ENCODE data around the gene PPP1R9A. TPM values are rescaled to one million over a fixed set of nuclear protein-coding genes. Genes with fewer than 3 reads are reported as not detected.

Gene PPP1R9A
- total RNA-seq, 4 donors from 2014 or later = 8.2 to 18.1 (median 10.0) TPM

DNA sequence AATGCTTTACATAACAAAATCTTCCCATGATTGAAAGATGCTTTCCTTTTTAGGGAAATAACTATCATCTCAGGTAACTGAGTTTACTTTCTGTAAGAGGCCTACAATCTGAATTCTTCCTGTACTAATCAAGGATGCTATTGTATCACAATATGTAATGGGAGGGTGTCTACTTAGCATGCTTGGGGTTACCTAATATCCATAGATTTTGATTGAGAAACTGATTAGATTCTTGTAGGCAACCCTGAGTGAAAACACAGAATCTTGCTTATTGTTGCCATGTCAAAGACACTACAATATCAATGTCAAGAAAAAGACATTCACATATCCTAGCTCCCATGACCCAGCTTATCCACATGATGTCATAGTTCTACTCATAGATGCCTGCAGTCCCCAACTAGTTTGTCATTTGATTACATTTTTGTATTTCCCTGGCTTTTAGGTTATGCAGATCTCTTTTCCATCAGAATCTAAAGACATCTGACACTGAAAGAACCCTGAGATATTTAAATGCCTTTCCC is 354.6 kb downstream of the PPP1R9A start:
- TF ChIP-seq, protein P1, sequence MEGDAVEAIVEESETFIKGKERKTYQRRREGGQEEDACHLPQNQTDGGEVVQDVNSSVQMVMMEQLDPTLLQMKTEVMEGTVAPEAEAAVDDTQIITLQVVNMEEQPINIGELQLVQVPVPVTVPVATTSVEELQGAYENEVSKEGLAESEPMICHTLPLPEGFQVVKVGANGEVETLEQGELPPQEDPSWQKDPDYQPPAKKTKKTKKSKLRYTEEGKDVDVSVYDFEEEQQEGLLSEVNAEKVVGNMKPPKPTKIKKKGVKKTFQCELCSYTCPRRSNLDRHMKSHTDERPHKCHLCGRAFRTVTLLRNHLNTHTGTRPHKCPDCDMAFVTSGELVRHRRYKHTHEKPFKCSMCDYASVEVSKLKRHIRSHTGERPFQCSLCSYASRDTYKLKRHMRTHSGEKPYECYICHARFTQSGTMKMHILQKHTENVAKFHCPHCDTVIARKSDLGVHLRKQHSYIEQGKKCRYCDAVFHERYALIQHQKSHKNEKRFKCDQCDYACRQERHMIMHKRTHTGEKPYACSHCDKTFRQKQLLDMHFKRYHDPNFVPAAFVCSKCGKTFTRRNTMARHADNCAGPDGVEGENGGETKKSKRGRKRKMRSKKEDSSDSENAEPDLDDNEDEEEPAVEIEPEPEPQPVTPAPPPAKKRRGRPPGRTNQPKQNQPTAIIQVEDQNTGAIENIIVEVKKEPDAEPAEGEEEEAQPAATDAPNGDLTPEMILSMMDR (IDR thresholded peaks at IDR 0.05; ENCODE audit: low read depth) = no peak

DNA sequence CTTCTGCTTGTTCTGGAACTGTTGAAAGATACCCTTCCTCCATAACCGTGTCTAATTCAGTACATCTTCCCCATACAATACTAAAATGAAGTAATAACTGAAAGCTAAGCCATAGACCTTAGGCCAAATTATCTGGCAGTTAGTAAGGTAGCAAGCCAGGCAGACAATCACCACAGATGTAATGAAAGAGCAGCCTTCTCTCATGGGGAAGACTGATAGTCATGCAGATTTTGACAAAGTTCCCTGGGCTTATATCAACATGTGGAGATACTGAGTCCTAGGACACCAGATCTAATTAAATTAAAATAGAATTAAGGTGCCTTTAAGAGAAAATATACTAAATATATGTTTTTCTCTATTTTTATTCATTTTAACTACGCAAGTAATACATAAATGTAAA is 355.5 kb downstream of the PPP1R9A start:
- TF ChIP-seq, protein P1 (IDR thresholded peaks at IDR 0.05; ENCODE audit: low read depth) = no peak

DNA sequence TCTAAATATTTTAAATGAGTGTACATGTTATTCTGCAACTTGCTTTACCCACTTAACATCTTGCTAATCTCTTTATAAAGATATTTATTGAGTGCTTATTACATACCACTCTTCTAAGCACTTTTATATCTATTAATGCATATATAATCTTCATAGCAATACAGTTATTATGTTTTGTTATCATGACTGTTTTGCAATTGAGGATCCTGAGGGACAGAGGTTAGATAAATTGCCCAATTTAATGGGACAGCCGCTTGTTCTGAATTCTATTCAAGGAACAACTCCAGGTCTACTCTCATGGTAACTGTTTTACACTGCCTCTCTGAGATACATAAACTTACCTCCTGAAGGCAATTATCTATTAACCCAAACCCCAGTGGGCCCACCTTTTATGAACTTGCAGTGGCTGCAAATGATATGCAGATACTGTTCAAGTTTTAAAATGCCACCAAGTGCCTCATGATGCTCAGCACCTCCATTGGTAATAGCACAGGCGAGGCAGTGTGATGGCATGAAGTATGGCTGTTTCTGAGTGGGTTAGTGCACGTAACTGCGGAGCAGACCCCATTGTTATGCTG is 356.5 kb downstream of the PPP1R9A start:
- TF ChIP-seq, protein P1 (IDR thresholded peaks at IDR 0.05; ENCODE audit: low read depth) = no peak

DNA sequence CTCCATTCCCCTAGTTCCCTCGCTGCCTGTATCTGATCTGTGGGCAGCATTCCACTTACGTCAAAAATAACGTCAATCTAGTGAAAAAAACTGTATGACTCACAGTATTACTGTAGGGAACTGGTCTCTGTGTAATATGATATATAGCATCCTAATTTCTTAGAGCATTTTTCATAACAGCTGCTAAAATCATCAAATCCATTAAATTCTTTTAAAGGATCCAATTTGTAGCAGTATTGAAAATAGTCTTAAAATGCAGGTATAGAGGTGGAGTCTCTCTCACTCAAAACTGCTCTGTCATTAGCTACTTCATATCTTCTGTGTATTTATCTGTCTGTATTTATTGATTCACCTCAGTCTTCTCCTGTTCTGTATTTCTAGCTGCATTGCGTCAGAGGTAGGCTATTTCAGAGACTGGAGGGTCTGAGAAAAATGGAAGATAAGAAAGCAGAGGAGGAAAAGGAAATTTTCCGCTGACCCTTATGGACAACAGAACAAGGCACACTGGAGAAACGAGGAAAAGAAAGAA is 357.0 kb downstream of the PPP1R9A start:
- TF ChIP-seq, protein P1 (IDR thresholded peaks at IDR 0.05; ENCODE audit: low read depth) = no peak

DNA sequence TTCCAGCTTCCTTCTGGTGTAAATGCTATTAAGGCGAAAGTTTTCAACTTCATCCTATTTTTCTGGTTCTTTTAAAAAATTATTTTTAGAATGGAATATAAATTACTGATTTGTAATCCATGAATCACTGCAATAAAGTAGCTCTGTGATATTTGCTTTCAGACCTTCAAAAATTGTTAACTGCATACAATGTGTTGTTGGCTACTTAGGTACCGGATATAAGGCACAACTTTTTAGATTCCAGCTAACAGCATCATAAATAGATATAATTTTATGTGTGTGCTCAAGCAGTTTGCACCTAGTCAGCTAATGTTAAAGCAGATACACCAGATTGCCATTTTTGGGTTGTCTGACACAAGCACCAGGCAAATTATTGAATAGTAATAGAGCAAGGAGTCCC is 358.2 kb downstream of the PPP1R9A start:
- TF ChIP-seq, protein P1 (IDR thresholded peaks at IDR 0.05; ENCODE audit: low read depth) = no peak

DNA sequence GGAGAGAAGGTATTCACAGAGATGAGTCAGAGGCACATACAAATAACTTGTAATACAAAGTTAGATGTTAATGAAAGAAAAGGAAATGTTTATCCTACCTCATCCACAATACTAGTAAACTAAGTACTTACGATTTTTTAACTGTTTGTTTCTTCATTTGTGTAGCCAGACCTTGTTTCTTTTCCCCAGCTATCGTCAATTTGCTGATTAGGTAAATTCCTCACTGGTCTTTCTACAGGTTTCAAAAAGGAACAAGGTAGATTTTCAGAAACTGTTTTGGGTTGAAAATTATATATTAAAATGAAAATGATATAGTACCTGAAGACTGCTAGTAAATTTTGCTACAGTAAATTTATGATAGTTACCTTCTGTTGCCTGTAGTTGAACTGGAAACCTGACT is 360.4 kb downstream of the PPP1R9A start:
- TF ChIP-seq, protein P1 (IDR thresholded peaks at IDR 0.05; ENCODE audit: low read depth) = no peak

DNA sequence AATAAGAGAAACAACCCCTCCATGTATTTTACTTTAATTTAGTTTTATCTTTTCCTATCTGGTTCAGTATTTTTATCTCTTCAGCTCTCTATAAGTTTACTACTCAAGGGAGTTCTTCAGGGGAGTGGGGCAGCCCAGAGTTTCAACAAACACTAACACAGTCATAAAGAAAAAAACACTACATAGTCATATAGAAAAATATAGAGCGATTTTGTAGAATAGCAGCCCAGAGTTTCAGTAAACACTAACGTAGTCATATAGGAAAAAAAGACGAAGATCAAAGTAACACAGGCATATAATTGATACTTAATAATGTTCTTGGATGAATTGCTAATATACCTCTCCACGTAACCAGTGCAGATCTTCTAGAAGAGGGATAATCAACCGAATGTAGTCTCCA is 362.2 kb downstream of the PPP1R9A start:
- TF ChIP-seq, protein P1 (IDR thresholded peaks at IDR 0.05; ENCODE audit: low read depth) = no peak
